SK-N-MC (cell line): ENCODE data around the gene GALP.

Source experiments
- EZH2 ChIP-seq: fragments of 200-600 bp; sonication (generic); IDR thresholded peaks from one replicate; pipeline ENCODE4 v1.6.1; 2017; ENCODE audit warnings: antibody characterized with exemption
- POLR2AphosphoS5 ChIP-seq: IDR thresholded peaks from 2 replicates; pipeline ENCODE4 v1.6.1; 2012; ENCODE audit warnings: mild to moderate bottlenecking, low read depth, low read length, borderline replicate concordance

DNA sequence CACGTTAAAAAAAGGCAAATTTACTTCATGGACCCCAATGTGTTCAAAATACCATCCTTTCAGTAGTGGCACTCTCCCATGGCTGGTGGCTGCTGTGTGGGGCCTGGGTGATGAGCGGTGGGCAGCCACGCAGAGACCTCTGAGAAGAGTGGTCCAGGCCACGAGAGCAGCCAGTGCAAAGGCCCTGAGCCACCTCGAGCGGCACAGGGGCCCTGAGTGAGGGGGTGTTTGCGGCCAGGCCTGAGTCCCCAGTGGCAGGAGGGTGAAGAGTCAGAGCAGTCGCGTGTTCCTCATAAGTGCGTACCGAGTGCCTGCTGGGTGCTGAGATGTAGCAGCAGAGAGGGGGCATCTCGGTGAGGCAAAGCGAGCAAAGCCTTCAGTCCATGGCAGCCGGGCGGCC is 27.7 kb upstream of the GALP start:
- TF ChIP-seq EZH2, result no peak
- TF ChIP-seq POLR2AphosphoS5, result no peak
